ENCODE measurements around the gene SOX8. TPM values are rescaled to one million over a fixed set of nuclear protein-coding genes. Genes with fewer than 3 reads are reported as not detected.

Gene SOX8
- polyA plus RNA-seq, 1 donor from 2014 or later, result 3.9 TPM

DNA sequence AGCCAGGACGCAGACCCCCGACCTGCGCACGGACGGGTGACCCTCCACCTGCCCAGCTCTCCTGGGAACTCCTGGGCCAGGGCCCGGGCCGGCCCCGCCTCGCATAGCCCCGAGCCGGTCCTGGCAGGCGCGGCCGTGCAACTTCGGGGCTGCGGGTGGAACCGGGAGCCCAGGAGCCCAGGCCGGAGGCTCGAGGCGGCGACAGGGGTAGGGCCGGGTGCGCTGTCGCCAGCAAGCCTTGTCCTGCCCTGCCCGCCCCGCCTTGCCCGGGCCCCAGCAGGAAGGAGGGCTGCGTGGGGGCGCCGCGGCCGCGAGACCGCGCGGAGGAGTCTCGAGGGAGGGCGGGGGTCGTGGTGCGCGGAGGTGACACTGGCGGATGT is 11.2 kb upstream of the SOX8 start:
- Histone ChIP-seq H3K9me2 (ENCODE audit: insufficient read depth, low read length) (no peaks in the 10 kb centered on the region), H3K27ac (ENCODE audit: low read length) (no peak overlapping the region), H3K9me3 (ENCODE audit: low read length) (no peaks in the 10 kb centered on the region), H3K4me3 (ENCODE audit: low read length) (peak overlapping the region; percentile 93), H3K27me3 (ENCODE audit: insufficient read depth, low read depth, low read length) (no peaks in the 10 kb centered on the region), H3K9ac (ENCODE audit: low read length) (peak overlapping the region; percentile 77), H2AFZ (ENCODE audit: low read depth, low read length) (peak overlapping the region; percentile 83), H3F3A (ENCODE audit: insufficient read depth, low read length, poor library complexity, severe bottlenecking) (peaks cover 4% of the 10 kb centered on the region), H4K20me1 (ENCODE audit: insufficient read depth) (peaks cover 5% of the 10 kb centered on the region), H3K4me2 (ENCODE audit: low read length) (peak overlapping the region; percentile 55), H3K36me3 (ENCODE audit: insufficient read depth, low read length) (no peaks in the 10 kb centered on the region), H3K79me2 (replicated peaks; ENCODE audit: insufficient read depth, low read length) (peaks cover 3% of the 10 kb centered on the region)
- TF ChIP-seq SMC3 (conservative IDR thresholded peaks at IDR 0.05; ENCODE audit: poor library complexity) (peak; percentile 5), EZH2 (IDR thresholded peaks at IDR 0.05; ENCODE audit: borderline replicate concordance, insufficient read depth, low read length, poor library complexity, severe bottlenecking) (no peak)

DNA sequence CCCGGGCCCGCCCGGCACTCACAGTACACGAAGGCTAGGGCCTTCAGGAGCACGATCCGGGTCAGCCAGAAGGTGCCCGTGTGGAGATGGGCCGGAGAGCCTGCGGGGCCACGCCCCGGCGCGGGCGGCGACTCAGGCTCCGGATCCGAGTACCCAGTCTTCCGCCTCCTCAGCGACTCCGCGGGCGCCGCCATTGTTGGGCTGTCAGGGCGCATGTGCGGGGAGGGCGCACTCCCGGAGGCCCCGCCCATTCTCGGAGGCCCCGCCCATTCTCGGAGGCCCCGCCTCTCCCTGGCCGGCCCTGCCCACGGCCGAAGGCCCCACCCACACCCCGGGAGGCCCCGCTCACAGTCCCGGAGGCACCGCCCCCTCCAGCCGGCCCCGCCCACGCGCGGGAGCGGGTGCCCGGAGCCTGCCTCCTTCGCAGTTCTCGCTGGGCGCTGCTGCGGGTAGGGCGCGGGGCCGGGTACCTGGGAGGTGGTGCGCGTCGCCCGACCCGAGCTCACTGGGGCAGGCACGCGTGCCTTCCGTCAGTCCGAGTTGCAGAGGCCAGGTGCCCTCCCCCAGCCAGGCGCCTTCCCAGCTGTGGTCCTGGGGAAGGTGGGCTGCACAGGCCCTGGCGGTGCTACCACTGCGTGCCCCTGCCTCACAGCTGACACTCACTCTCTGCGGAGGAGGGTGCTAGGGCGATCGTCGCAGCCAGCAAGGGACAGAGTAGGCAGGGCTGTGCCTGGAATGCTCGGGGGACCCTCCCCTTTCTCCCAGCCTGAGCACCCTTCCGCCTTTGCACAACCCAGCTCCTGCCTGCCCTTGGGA is 10.6 kb upstream of the SOX8 start, which contains the start of gene LMF1:
LMF1 (minus strand) TSS at position 219 of the 816 bp plus-strand sequence; CDS start at position 215, 4 bp downstream.
- H3F3A ChIP-seq (ENCODE audit: insufficient read depth, low read length, poor library complexity, severe bottlenecking), result peaks cover 4% of the 10 kb centered on the region
- peak within 1 kb of the TSS; percentile 77 for H3K9ac ChIP-seq (ENCODE audit: low read length)
- H2AFZ ChIP-seq (ENCODE audit: low read depth, low read length), result peak within 1 kb of the TSS; percentile 83
- peaks cover 5% of the 10 kb centered on the region for H4K20me1 ChIP-seq (ENCODE audit: insufficient read depth)
- peak within 1 kb of the TSS; percentile 55 for H3K4me2 ChIP-seq (ENCODE audit: low read length)
- H3K4me3 ChIP-seq (ENCODE audit: low read length), result peak within 1 kb of the TSS; percentile 93
- no peaks in the 10 kb centered on the region for H3K9me3 ChIP-seq (ENCODE audit: low read length)
- peaks cover 3% of the 10 kb centered on the region for H3K79me2 ChIP-seq (replicated peaks; ENCODE audit: insufficient read depth, low read length)
- no peak for TF ChIP-seq EP300 (conservative IDR thresholded peaks at IDR 0.05; ENCODE audit: poor library complexity, severe bottlenecking)
- TF ChIP-seq TAF1 (IDR thresholded peaks at IDR 0.05; ENCODE audit: low read depth), result peak; percentile 46
- TF ChIP-seq, protein P1, sequence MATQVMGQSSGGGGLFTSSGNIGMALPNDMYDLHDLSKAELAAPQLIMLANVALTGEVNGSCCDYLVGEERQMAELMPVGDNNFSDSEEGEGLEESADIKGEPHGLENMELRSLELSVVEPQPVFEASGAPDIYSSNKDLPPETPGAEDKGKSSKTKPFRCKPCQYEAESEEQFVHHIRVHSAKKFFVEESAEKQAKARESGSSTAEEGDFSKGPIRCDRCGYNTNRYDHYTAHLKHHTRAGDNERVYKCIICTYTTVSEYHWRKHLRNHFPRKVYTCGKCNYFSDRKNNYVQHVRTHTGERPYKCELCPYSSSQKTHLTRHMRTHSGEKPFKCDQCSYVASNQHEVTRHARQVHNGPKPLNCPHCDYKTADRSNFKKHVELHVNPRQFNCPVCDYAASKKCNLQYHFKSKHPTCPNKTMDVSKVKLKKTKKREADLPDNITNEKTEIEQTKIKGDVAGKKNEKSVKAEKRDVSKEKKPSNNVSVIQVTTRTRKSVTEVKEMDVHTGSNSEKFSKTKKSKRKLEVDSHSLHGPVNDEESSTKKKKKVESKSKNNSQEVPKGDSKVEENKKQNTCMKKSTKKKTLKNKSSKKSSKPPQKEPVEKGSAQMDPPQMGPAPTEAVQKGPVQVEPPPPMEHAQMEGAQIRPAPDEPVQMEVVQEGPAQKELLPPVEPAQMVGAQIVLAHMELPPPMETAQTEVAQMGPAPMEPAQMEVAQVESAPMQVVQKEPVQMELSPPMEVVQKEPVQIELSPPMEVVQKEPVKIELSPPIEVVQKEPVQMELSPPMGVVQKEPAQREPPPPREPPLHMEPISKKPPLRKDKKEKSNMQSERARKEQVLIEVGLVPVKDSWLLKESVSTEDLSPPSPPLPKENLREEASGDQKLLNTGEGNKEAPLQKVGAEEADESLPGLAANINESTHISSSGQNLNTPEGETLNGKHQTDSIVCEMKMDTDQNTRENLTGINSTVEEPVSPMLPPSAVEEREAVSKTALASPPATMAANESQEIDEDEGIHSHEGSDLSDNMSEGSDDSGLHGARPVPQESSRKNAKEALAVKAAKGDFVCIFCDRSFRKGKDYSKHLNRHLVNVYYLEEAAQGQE (IDR thresholded peaks at IDR 0.05; ENCODE audit: borderline replicate concordance), result peak; percentile 73
- TF ChIP-seq POLR2AphosphoS5 (IDR thresholded peaks at IDR 0.05), result peak; percentile 75
- TF ChIP-seq MXI1 (conservative IDR thresholded peaks at IDR 0.05; ENCODE audit: poor library complexity, severe bottlenecking), result peak; percentile 75
- TF ChIP-seq EZH2 (IDR thresholded peaks at IDR 0.05; ENCODE audit: borderline replicate concordance, insufficient read depth, low read length, poor library complexity, severe bottlenecking), result no peak
- TF ChIP-seq, protein P2, sequence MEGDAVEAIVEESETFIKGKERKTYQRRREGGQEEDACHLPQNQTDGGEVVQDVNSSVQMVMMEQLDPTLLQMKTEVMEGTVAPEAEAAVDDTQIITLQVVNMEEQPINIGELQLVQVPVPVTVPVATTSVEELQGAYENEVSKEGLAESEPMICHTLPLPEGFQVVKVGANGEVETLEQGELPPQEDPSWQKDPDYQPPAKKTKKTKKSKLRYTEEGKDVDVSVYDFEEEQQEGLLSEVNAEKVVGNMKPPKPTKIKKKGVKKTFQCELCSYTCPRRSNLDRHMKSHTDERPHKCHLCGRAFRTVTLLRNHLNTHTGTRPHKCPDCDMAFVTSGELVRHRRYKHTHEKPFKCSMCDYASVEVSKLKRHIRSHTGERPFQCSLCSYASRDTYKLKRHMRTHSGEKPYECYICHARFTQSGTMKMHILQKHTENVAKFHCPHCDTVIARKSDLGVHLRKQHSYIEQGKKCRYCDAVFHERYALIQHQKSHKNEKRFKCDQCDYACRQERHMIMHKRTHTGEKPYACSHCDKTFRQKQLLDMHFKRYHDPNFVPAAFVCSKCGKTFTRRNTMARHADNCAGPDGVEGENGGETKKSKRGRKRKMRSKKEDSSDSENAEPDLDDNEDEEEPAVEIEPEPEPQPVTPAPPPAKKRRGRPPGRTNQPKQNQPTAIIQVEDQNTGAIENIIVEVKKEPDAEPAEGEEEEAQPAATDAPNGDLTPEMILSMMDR (IDR thresholded peaks at IDR 0.05; ENCODE audit: poor library complexity, severe bottlenecking), result no peak
- TF ChIP-seq SMC3 (conservative IDR thresholded peaks at IDR 0.05; ENCODE audit: poor library complexity), result no peak
- TF ChIP-seq RAD21 (conservative IDR thresholded peaks at IDR 0.05), result no peak
- H3K27me3 ChIP-seq (ENCODE audit: insufficient read depth, low read depth, low read length), result no peaks in the 10 kb centered on the region
- H3K27ac ChIP-seq (ENCODE audit: low read length), result no peak within 1 kb of the TSS
- no peaks in the 10 kb centered on the region for H3K9me2 ChIP-seq (ENCODE audit: insufficient read depth, low read length)
- H3K36me3 ChIP-seq (ENCODE audit: insufficient read depth, low read length), result no peaks in the 10 kb centered on the region

Data from neural cell (in vitro differentiated cells).